Esophagus muscularis mucosa (tissue), 4 donors: ENCODE measurements around the gene KLK4. TPM values are rescaled to one million over a fixed set of nuclear protein-coding genes. Genes with fewer than 3 reads are reported as not detected.

Experiments used
- DNase-seq: peaks from one replicate; pipeline ENCODE4 v3.0.0-alpha.2; 2017; ENCODE audit errors: extremely low spot score
- H3K27ac ChIP-seq, 4 donors: fragments of 200-600 bp; sonication (generic); replicated peaks in 1 of 4; 1 replicate in 3 of 4; 2 replicates in 1 of 4; pipeline ENCODE4 v1.5.1; 2016 to 2019; ENCODE audit warnings: mild to moderate bottlenecking in 1 of 4
- H3K27me3 ChIP-seq, 4 donors: fragments of 200-600 bp; sonication (generic); one replicate each; pipeline versions ENCODE4 v1.5.1 to v1.6.0; 2016 to 2019
- H3K36me3 ChIP-seq, 4 donors: fragments of 200-600 bp; sonication (generic); one replicate each; pipeline ENCODE4 v1.5.1; 2016 to 2019
- H3K4me1 ChIP-seq, 4 donors: fragments of 200-600 bp; sonication (generic); one replicate each; pipeline ENCODE4 v1.5.1; 2016 to 2019
- H3K4me3 ChIP-seq, 4 donors: fragments of 200-600 bp; sonication (generic); 1 replicate in 2 of 4; 2 replicates in 2 of 4; pipeline ENCODE4 v1.5.1; 2016 to 2019; ENCODE audit warnings: mild to moderate bottlenecking in 4 of 4, moderate library complexity in 1 of 4
- H3K9me3 ChIP-seq, 4 donors: fragments of 200-600 bp; sonication (generic); 1 replicate in 3 of 4; 2 replicates in 1 of 4; pipeline ENCODE4 v1.5.1; 2016 to 2019
- EP300 ChIP-seq: sonication (generic); formaldehyde crosslinking; IDR thresholded peaks from one replicate; pipeline ENCODE4 v1.6.1; 2017; ENCODE audit warnings: antibody characterized with exemption
- POLR2A ChIP-seq: fragments of 450-650 bp; IDR thresholded peaks from one replicate; pipeline ENCODE4 v1.6.1; 2017; ENCODE audit warnings: antibody characterized with exemption, moderate library complexity, mild to moderate bottlenecking, low read depth
- POLR2AphosphoS5 ChIP-seq, 2 donors: sonication (generic); formaldehyde crosslinking; IDR thresholded peaks; one replicate each; pipeline ENCODE4 v1.6.1; 2017; ENCODE audit warnings: antibody characterized with exemption in 2 of 2
- whole genome bisulfite sequencing: methylation state at CpG from one replicate; pipeline ENCODE4 v1.1.5; 2018; 5-methylcytosine and 5-hydroxymethylcytosine counted together
- intact Hi-C: fragments of 100-400 bp; cut with DNase I; formaldehyde crosslinking; loops from one replicate; pipeline ENCODE4 v1.15.1; 2023
- total RNA-seq, 4 donors: library from RNA; depleted of rRNA; stranded (reverse); fragments of >200 nt; gene quantifications; one replicate each; pipeline versions ENCODE4 v1.1.0 to v1.2.1, GENCODE V29; 2016
- TF ChIP-seq, protein P1 (sequence below), 3 experiments: fragments of 200-600 bp in 2 of 3; fragments of 450-650 bp in 1 of 3; sonication (generic) in 2 of 3; IDR thresholded peaks; one replicate each; pipeline ENCODE4 v1.5.1; 2017 to 2019; ENCODE audit warnings: antibody characterized with exemption in 3 of 3, mild to moderate bottlenecking in 2 of 3, moderate library complexity in 1 of 3

KLK4 gene
- total RNA-seq, 4 donors from 2014 or later: not detected

DNA sequence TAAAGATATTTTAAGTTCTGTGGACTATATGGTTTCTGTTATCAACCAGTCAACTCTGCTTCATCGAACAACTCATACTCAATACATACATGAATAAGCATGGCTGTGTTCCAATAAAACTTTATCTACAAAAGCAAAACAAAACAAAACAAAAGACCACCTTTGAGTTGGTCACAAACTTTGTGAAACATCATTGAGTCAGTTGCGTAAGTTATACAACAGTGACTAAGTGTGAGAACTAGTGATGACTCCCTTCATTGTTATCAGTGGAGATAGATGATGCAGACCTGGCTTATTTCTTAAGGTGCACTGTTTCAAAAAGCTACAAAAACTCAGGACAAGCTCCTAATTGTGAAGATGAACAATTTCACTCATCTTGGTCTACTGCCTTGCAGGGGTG lies 14.5 kb upstream of the KLK4 start:
- TF ChIP-seq EP300 (no peak), POLR2A (no peak), POLR2AphosphoS5 (IDR thresholded peaks at IDR 0.05) (no peak)
- TF ChIP-seq, protein P1, sequence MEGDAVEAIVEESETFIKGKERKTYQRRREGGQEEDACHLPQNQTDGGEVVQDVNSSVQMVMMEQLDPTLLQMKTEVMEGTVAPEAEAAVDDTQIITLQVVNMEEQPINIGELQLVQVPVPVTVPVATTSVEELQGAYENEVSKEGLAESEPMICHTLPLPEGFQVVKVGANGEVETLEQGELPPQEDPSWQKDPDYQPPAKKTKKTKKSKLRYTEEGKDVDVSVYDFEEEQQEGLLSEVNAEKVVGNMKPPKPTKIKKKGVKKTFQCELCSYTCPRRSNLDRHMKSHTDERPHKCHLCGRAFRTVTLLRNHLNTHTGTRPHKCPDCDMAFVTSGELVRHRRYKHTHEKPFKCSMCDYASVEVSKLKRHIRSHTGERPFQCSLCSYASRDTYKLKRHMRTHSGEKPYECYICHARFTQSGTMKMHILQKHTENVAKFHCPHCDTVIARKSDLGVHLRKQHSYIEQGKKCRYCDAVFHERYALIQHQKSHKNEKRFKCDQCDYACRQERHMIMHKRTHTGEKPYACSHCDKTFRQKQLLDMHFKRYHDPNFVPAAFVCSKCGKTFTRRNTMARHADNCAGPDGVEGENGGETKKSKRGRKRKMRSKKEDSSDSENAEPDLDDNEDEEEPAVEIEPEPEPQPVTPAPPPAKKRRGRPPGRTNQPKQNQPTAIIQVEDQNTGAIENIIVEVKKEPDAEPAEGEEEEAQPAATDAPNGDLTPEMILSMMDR (IDR thresholded peaks at IDR 0.05): no peak
- Histone ChIP-seq H3K4me1 (peaks cover 0 to 7% (median 2%) of the 10 kb centered on the region in 4 donors), H3K27me3 (peaks cover 0 to 89% (median 5%) of the 10 kb centered on the region in 4 donors), H3K4me3 (no peak overlapping the region), H3K36me3 (no peaks in the 10 kb centered on the region), H3K27ac (no peak overlapping the region), H3K9me3 (no peaks in the 10 kb centered on the region)
- intact Hi-C loops: no loop called here
- 82% methylated on average over 2 of the region's 2 CpGs for WGBS
- DNase-seq: no peak

DNA sequence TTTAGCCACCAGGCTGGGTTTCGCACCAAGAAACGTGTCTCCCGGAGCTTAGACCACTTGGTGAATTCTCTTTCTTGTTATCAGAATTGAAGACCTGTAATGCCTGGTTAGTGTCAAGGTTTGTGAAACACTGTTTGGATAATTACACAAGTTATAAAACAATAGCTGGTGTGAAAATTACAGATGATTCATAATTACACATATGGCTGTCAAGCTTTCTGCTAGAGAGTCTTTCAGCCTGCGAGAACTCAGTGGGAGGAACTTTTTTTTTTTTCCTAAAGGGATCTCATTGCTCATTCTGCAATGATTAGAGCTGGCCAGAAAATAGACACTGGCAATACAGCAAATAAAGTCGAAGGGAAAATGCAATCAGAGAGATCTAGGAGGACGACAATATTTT lies 13.4 kb upstream of the KLK4 start:
- WGBS: 39% methylated on average over 6 of the region's 6 CpGs
- Histone ChIP-seq H3K27ac (no peak overlapping the region), H3K9me3 (no peaks in the 10 kb centered on the region), H3K4me1 (peaks cover 0 to 7% (median 2%) of the 10 kb centered on the region in 4 donors), H3K36me3 (no peaks in the 10 kb centered on the region), H3K4me3 (no peak overlapping the region), H3K27me3 (peaks cover 0 to 89% (median 5%) of the 10 kb centered on the region in 4 donors)
- intact Hi-C loops: no loop called here
- no peak for DNase-seq
- TF ChIP-seq, protein P1 (IDR thresholded peaks at IDR 0.05): no peak
- TF ChIP-seq POLR2AphosphoS5 (IDR thresholded peaks at IDR 0.05): no peak
- no peak for TF ChIP-seq POLR2A
- TF ChIP-seq EP300: no peak

DNA sequence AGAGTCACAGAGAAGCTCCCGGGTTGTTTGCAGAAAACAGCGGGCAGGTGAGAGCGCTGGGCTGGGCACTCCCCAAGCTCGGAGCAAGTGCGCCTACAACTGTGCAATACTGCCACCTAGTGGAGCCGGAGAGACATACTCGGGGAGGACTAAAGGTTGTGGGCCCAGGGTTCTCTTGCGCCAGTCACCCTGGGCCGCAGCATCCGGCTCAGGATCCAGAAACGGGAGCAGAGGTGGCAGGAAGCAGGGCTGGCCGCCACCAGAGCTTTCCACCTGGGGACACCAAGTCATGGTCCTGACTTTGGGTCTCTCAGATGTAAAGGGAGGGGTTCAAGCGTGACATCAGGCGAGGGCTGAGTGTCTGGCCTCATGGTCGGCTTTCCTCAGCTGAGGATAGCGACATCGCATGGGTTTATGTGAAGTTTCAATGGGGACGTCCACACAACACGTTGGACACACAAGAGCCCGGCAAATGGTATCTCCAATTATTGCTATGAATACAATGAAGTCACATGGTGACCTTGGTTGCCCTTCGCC lies 11.2 kb upstream of the KLK4 start:
- Histone ChIP-seq H3K4me1 (peaks cover 0 to 7% (median 2%) of the 10 kb centered on the region in 4 donors), H3K9me3 (no peaks in the 10 kb centered on the region), H3K36me3 (no peaks in the 10 kb centered on the region), H3K4me3 (no peak overlapping the region), H3K27ac (no peak overlapping the region), H3K27me3 (peaks cover 0 to 89% (median 5%) of the 10 kb centered on the region in 4 donors)
- no peak for DNase-seq
- TF ChIP-seq, protein P1 (IDR thresholded peaks at IDR 0.05): peak; percentile 59 to 80 (median 70)
- TF ChIP-seq POLR2AphosphoS5 (IDR thresholded peaks at IDR 0.05) (no peak), EP300 (no peak)
- intact Hi-C loops: no loop called here
- 38% methylated on average over 13 of the region's 21 CpGs for WGBS

DNA sequence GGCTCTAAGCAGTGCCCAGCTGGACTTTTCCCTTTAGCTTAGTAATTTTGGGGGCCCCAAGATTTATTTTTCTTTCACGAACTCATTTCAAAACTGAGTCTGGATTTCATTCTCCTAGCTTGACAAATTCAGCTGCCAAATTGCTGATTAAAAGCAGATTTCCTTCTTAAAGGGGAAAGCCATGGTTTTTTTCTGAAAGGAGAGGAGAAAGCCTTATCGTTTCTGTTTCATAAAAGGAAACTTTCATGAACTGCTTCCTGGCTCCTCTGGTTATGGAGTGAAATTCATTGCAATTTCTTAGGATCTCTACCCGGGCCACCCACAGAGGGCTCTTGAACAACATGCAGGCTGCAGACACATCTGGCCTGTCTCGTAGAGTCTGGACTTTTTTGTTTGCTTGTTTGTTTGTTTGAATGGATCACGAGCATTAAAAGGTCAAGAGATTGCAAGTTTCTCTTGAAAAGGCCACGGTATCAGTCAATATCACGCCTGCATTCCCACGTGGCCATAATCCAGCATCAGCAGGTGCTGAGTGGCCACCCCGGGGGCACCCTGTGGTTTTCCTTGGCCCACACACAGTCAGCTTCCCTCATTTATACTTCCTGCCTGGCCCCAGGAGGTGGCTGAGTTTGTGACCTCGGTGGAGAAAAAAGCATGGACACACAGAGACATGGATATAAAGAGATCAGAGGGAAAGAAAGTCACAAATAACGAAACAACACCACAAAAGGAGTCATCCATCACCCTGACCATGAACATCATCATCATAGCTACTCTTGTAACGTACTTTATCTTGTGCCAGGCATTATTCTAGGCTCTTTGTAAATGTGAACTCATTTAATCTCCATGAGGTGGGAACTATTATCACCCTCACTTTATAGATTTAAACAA lies 10.5 kb upstream of the KLK4 start:
- 6% methylated on average over 12 of the region's 12 CpGs for WGBS
- TF ChIP-seq EP300 (no peak), POLR2AphosphoS5 (IDR thresholded peaks at IDR 0.05) (no peak), POLR2A (no peak)
- TF ChIP-seq, protein P1 (IDR thresholded peaks at IDR 0.05): no peak
- no peak for DNase-seq
- no peak overlapping the region for H3K27ac ChIP-seq
- no peaks in the 10 kb centered on the region for H3K9me3 ChIP-seq
- no peak overlapping the region for H3K4me3 ChIP-seq
- no peaks in the 10 kb centered on the region for H3K36me3 ChIP-seq
- H3K27me3 ChIP-seq: peaks cover 0 to 91% (median 5%) of the 10 kb centered on the region in 4 donors
- intact Hi-C loops: no loop called here
- peaks cover 0 to 7% (median 2%) of the 10 kb centered on the region in 4 donors for H3K4me1 ChIP-seq
